Stimulated activated naive CD4-positive, alpha-beta T cell treated with Interleukin-2 at 50 U/mL for 16 hours (primary cell): Measurements from ENCODE around the gene VAV2.

ENCODE experiments used
- DNase-seq: peaks from one replicate; lab custom pipeline; 2025; lab: John Stamatoyannopoulos, UW

VAV2 gene

GRCh38 chr9:133889584-133890301, 102.4 kb downstream of the VAV2 start:
- no peak for DNase-seq

DNA sequence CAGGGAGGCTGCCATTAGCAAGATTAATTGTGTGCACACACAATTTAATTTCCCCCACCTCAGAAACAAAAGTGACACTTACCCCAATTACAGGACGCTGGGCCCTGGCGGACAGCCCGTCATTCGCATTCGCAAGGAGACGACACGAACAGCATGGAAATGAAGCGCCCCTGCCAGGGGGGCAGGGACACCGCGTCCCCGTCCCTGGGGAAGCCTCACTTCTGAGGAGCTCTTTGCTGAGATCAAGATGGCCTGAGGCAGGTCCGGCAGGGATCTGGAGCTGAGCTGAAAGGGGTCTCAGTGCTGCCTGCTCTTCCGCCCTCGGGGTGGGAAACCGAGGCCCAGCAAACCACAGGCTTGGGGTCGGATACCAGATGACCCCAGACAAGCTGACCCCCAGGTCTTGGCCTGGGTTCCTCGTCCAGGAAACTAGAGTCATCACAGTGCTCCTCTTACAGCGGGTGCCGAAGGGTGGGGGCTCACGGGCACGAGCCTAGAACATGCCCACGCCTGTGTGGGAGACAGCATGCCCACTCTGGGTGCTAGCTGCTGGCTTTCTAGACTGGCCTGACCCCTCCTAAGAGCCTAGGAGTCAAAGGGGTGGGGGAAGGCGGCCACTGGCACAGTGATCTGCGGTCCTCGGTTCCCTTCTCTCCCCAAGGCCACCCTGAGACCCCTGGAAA, 103.2 kb downstream of the VAV2 start:
- DNase-seq, result no peak

DNA sequence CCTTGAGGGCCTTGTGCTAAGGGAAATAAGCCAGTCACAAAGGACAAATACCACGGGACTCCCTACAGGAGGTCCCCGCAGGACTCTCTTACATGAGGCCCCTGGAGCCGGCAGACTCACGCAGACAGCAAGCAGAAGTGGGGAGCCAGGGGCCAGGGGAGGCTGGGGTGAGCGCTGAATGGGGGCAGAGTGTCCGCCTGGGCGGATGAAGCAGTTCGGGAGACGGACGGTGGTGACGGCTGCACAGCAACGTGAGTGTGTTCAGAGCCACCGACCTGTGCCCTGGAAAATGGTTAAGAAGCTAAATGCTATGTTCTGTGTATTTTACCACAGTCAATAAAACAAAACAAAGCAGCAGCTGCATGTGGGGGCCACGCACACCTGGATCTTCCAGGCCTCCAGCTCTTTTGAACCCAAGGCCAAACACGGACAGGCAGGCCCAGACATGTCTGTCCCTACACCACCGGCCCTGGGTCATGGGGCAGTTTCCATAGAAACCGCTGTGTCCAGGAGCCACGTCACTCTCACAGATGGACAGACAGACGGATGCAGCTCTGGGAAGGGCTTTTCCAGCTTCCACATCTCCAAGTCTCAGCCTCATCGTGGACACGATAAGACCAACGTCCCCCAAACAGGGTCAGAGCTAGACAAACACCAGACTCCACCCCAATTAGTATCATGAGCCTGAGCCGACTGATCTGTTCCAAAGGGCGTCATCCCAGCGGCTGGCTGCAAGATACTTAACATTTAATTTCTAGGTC, 103.9 kb downstream of the VAV2 start:
- no peak for DNase-seq

DNA sequence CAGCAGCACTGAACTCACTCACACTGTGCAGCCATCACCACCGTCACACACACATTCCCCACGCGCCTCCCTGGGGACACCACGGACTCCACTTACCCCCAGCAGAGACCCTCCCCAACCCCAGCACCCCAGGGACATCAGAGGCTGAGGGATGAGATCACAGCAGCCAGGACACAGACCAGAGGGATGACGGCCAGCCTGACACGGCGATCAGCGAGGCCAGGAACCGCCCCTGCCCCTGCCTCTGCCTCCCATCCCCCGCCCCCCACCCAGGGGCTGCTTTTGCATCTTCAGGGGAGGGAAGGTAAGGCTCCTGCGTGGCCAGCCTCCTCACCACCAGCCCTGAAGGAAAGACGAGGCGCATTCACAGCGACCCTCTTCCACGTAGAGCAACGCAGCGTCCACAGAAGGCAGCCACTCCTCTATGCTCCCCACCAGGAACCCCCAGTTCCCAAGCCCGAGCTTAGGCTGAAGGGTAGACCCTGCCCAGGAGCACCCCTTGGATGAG, 104.5 kb downstream of the VAV2 start:
- DNase-seq, result no peak

DNA sequence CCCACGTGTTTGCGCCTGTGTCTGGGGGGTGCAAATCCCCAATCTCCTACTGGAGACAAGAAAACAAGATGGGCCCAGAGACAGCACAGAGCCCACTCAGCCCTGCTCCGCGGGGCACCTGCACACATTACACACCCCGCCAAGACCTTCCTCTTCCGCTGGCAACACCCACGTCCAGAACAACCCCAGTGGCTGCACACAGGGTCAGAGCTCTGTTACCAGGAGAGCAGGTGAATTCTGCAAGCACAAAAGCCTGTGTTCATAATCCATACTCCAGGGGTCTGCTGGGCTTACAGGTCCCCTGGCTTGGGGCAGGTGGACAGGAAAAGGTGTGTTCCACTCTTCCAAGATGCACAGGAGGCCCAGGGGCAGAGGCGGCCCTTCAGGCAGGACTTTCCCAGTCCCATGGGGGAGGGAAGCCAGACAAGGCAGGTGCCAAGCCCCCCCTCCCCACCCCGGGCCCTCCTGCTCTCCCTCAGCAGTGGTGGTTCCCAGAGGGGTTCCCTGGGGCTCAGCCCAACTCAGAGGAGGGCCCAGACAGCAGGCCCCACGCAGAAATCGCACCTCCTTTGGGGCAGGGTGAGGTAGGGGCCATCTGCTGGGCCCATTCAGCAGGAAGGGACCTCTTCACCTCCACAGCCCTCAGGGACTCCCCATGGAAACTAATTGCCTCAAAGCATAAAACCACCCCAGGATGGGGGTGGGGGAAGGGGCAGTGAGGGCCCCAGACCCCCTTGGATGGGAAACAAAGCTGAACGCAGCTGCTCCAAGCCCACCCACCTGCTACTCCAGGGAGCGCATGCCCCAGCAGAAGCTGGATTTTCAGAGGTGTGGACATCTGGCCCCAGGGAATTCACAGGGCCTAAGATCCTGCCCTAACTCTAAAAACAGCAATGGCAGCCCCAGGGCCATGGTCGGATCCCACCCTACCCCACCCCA, 105.3 kb downstream of the VAV2 start:
- no peak for DNase-seq

GRCh38 chr9:133884907-133885744, 107.0 kb downstream of the VAV2 start:
- DNase-seq, result no peak

DNA sequence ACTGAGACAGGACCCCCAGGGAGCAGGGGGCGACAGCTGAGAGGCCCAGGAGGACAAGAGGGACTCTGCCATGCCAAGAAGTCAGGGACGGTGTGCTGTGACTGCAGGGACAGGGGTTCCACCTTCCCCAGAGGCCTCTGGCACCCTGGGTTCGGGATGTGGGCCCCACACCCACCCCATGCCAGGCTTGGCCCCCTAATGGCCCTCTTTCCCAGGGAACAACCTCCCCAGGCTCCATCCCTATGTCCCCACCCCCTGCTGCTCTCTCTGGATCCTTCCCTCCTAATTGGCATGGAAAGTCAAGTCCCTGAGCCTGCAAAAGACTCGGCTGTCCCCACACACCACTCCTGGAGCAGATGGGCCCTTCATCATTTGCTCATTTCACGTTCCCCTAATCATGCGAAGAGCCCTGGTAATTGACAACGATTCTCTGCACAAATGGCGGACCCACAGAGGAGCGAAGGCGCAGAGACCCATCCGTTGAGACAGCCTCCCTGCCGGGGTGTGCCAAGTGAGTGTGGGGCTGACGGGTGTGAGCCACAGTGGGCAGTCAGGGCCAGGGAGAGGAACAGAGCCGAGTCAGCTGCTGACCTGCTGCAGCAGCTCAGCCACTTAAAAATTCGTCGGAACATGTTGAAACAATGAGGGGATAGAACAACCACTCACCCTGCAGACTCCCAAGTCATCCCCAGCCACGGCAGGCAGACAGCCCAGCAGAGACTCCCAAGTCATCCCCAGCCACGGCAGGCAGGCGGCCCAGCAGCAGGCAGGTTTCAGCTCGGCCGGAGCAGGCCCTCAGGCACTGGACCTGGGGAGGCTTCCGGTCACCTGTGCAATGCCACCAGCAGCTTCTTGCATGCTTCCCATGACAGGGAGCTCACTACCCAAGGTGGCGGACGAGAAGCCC, 109.0 kb downstream of the VAV2 start:
- no peak for DNase-seq

GRCh38 chr9:133881671-133882381, 110.3 kb downstream of the VAV2 start:
- no peak for DNase-seq

GRCh38 chr9:133880851-133881661, 111.1 kb downstream of the VAV2 start:
- DNase-seq, result no peak

DNA sequence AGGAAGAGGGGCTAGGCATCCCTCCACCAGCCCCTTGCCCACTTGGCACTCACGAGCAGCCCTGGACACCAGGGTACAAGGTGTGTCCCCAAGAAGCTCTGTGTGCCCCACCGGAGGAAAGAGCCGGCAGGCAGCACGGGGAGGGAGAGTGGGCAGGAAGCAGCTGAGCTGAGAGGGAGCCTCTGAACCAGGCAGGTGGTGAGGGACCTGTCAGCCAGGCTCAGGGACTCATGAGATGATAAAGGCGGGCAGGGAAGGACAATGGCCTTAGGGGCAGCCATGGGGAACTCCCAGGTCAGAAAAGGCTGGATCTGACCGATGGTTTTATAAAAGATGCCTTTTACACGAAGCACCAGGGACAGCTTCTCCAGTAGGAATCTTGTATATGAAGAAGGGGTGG, 112.0 kb downstream of the VAV2 start:
- no peak for DNase-seq

GRCh38 chr9:133879615-133880014, 112.5 kb downstream of the VAV2 start:
- no peak for DNase-seq

- no peak for DNase-seq
Measured at GRCh38 chr9:133878402-133878801, 113.7 kb downstream of the VAV2 start.

GRCh38 chr9:133877967-133878366, 114.2 kb downstream of the VAV2 start:
- DNase-seq, result no peak

DNA sequence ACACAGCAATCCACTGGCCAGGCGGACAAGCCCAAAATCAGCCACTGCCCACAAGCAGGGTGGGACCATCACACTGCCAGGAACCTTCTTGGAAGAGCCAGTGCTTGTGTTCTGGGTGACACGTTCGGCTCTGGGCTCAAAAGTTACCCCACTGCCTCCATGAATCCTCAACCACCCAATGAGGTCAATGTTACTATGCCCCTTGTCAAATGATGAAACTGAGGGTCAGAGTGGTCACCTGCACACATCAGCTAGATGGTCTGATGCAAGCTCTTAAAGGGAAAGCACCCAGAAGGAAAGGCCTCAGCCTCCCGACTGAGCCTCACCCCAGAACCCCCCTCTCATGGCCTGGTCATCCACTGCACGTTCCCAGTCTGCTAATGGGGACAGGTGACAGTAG, 114.8 kb downstream of the VAV2 start:
- DNase-seq, result no peak

DNA sequence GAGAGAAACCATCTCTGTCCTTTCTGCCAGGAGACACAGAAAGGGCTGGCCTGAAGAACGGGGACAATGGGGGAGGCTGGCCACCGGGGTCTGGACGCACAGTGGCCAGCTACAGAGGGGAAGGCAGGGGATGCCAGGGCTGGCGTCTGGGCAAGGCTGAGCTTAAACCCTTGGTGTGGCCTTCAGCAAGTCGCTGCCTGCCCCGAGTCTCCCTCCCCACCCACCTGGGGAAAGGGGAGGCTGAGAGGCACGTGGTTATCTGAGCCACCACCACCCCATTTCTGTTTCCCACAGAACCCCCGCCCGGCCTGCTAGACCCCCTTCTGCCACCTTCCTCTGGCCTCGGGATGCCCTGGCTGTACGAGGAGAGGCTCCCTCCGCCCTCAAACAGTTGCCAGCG, 115.3 kb downstream of the VAV2 start:
- no peak for DNase-seq

DNA sequence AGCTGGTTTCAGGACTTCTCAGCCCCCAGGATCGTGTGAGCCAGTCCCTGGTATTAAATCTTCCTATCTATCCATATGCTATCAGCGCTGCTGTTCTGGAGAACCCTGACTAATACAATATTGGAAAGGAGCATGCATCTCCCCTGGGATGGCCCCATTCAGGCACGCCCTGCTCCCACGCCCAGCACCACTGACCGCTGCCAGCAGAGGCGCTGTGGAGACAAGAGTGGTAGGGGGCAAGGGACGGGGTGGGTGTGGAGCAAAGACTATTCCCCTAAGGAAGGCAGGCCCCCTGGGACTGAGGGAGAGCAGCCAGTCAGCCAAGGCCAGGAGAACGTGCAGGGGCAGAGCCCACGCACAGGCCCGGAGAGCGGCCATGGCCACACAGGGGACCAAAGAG, 116.0 kb downstream of the VAV2 start:
- DNase-seq, result no peak

GRCh38 chr9:133875131-133875530, 117.0 kb downstream of the VAV2 start:
- no peak for DNase-seq

- no peak for DNase-seq
Measured at GRCh38 chr9:133874659-133875058, 117.5 kb downstream of the VAV2 start.
